A673 (cell line): Measurements from ENCODE around the gene BUB3. TPM values are rescaled to one million over a fixed set of nuclear protein-coding genes. Genes with fewer than 3 reads are reported as not detected.

ENCODE experiments used
- BruUV-seq: library from RNA; stranded (reverse); fragments of 400-500 nt; replicated peaks from 2 replicates; lab custom pipeline; 2021; lab: Mats Ljungman, UMichigan
- CTCF ChIA-PET: fragments of 300-600 bp; sonication (Branson Sonifier 250); formaldehyde crosslinking; loops from one replicate; lab custom pipeline; 2022; ENCODE audit warnings: antibody characterized with exemption; lab: Charles Lee
- POLR2A ChIA-PET: fragments of 300-600 bp; sonication (Branson Sonifier 250); formaldehyde crosslinking; loops from one replicate; lab custom pipeline; 2022; ENCODE audit warnings: antibody characterized with exemption; ENCODE audit not compliant: low non-redundant PET; lab: Charles Lee
- DNase-seq: peaks from one replicate; pipeline ENCODE4 v3.0.0-alpha.2; 2015; ENCODE audit warnings: low spot score
- H3K27ac ChIP-seq: fragments of 200-600 bp; sonication (generic); 2 replicates; pipeline ENCODE4 v1.5.1; 2016; ENCODE audit warnings: mixed run types, low read depth, mild to moderate bottlenecking, mixed read lengths, antibody characterized with exemption, low read length; ENCODE audit not compliant: poor library complexity, severe bottlenecking
- H3K27me3 ChIP-seq: fragments of 200-600 bp; sonication (generic); replicated peaks from 2 replicates; pipeline ENCODE4 v1.6.1; 2017; ENCODE audit warnings: mixed run types, low read depth, mild to moderate bottlenecking, mixed read lengths, antibody characterized with exemption, low read length; ENCODE audit not compliant: insufficient read depth, poor library complexity
- H3K36me3 ChIP-seq: fragments of 200-600 bp; sonication (generic); 2 replicates; pipeline ENCODE4 v1.6.1; 2016; ENCODE audit warnings: mixed run types, mild to moderate bottlenecking, mixed read lengths, antibody characterized with exemption, low read length; ENCODE audit not compliant: insufficient read depth, poor library complexity, severe bottlenecking
- H3K4me1 ChIP-seq: fragments of 200-600 bp; sonication (generic); 2 replicates; pipeline ENCODE4 v1.6.1; 2017; ENCODE audit warnings: mixed run types, mild to moderate bottlenecking, mixed read lengths, antibody characterized with exemption, low read length; ENCODE audit not compliant: insufficient read depth, poor library complexity, severe bottlenecking
- H3K4me3 ChIP-seq: fragments of 200-600 bp; sonication (generic); 2 replicates; pipeline ENCODE4 v1.5.1; 2016; ENCODE audit warnings: low read depth, mixed run types, mild to moderate bottlenecking, mixed read lengths, low read length; ENCODE audit not compliant: poor library complexity, severe bottlenecking
- H3K9me3 ChIP-seq: fragments of 200-600 bp; sonication (generic); 2 replicates; pipeline ENCODE4 v1.6.1; 2016; ENCODE audit warnings: mixed run types, low read depth, mild to moderate bottlenecking, mixed read lengths, antibody characterized with exemption, low read length; ENCODE audit not compliant: poor library complexity, severe bottlenecking
- CTCF ChIP-seq: fragments of 300-800, 200-600 bp; sonication (generic); conservative IDR thresholded peaks from 2 replicates; pipeline ENCODE4 v1.5.1; 2017; ENCODE audit warnings: low read depth, mild to moderate bottlenecking, antibody characterized with exemption, low read length, moderate library complexity, mixed read lengths
- EZH2 ChIP-seq: fragments of 200-600 bp; sonication (generic); IDR thresholded peaks from 2 replicates; pipeline ENCODE4 v1.6.1; 2017; ENCODE audit warnings: borderline replicate concordance, low read depth, mild to moderate bottlenecking, mixed read lengths, antibody characterized with exemption, low read length; ENCODE audit not compliant: poor library complexity, severe bottlenecking
- intact Hi-C: fragments of 100-400 bp; cut with micrococcal nuclease; formaldehyde crosslinking; loops from one replicate; pipeline ENCODE4 v1.10.0; 2022; ENCODE audit not compliant: unreplicated experiment
- total RNA-seq: library from RNA; stranded (reverse); gene quantifications from 2 replicates; pipeline ENCODE4 v1.2.3, GENCODE V29; 2021

BUB3 gene
- total RNA-seq, 1 experiment from 2014 or later: 207 TPM

- no peak for DNase-seq
- ChIA-PET CTCF (no interaction called here), POLR2A (no interaction called here)
- H3K27ac ChIP-seq: no peak overlapping the region
- H3K36me3 ChIP-seq: no peaks in the 10 kb centered on the region
- TF ChIP-seq CTCF: no peak
- no peak for TF ChIP-seq EZH2
- BruUV-seq: no TSS peak
- no peaks in the 10 kb centered on the region for H3K4me1 ChIP-seq
- peaks cover 7% of the 10 kb centered on the region for H3K9me3 ChIP-seq
- intact Hi-C loops: no loop called here
- no peak overlapping the region for H3K4me3 ChIP-seq
- no peaks in the 10 kb centered on the region for H3K27me3 ChIP-seq
These were observed 49.4 kb downstream of the BUB3 start for GRCh38 chr10:123203393-123204126.

- ChIA-PET POLR2A (no interaction called here), CTCF (no interaction called here)
- Histone ChIP-seq H3K27ac (no peak overlapping the region), H3K4me3 (no peak overlapping the region), H3K4me1 (no peaks in the 10 kb centered on the region), H3K36me3 (no peaks in the 10 kb centered on the region), H3K9me3 (peaks cover 7% of the 10 kb centered on the region), H3K27me3 (no peaks in the 10 kb centered on the region)
- TF ChIP-seq EZH2 (no peak), CTCF (no peak)
- BruUV-seq: no TSS peak
- intact Hi-C loops: no loop called here
- no peak for DNase-seq
These were observed 49.9 kb downstream of the BUB3 start for GRCh38 chr10:123204127-123204461.

- ChIA-PET POLR2A (interaction anchor here (0.6 kb wide), 1 partner anchor 44 kb away, joined by 3 read pairs; no protein-coding TSS in a partner anchor), CTCF (no interaction called here)
- Histone ChIP-seq H3K9me3 (peaks cover 7% of the 10 kb centered on the region), H3K36me3 (no peaks in the 10 kb centered on the region), H3K27ac (no peak overlapping the region), H3K4me3 (no peak overlapping the region), H3K27me3 (no peaks in the 10 kb centered on the region), H3K4me1 (no peaks in the 10 kb centered on the region)
- TF ChIP-seq CTCF: no peak
- no peak for TF ChIP-seq EZH2
- BruUV-seq: no TSS peak
- no peak for DNase-seq
- intact Hi-C loops: no loop called here
These were observed 50.8 kb downstream of the BUB3 start for GRCh38 chr10:123205041-123205440.
